Left ventricle myocardium superior (tissue), 1 donor: ENCODE results near the gene CMTR2. TPM values are rescaled to one million over a fixed set of nuclear protein-coding genes. Genes with fewer than 3 reads are reported as not detected.

ENCODE experiments used
- ATAC-seq: fragments of 200-7000 bp; cut with Tn5 transposase; one replicate; pipeline ENCODE4 v1.9.1; 2020; ENCODE audit warnings: mild to moderate bottlenecking, moderate library complexity
- DNase-seq: peaks from one replicate; pipeline ENCODE4 v3.0.0-alpha.2; 2020
- intact Hi-C: fragments of 100-400 bp; cut with micrococcal nuclease; formaldehyde crosslinking; loops from one replicate; pipeline ENCODE4 v1.11.0; 2022
- total RNA-seq: library from RNA; stranded (reverse); fragmentation: NEBNext Ultra II Directional; extraction: Animal tissue kit (Norgen Biotek cat#: 25700); gene quantifications from one replicate; pipeline ENCODE4 v1.2.1, GENCODE V29; 2021
- donor health status: DM: no; HTN: yes; CAD: no; lungs with severe emphysema.

Gene CMTR2
- total RNA-seq, 1 donor from 2014 or later, result 8.5 TPM

- DNase-seq (no peak), ATAC-seq (no peak)
- intact Hi-C loops, result no loop called here
Measured at GRCh38 chr16:71242036-71242435, 47.2 kb downstream of the CMTR2 start.

Other genes starting within 250 kb of the CMTR2 start
- gene HYDIN, start 58.7 kb downstream of the CMTR2 start, total RNA-seq, result 0.82 TPM
- gene CALB2, start 69.3 kb upstream of the CMTR2 start, total RNA-seq, result 1.6 TPM
- gene TLE7, start 152.7 kb upstream of the CMTR2 start, total RNA-seq, result not detected
- gene ZNF23, start 172.8 kb upstream of the CMTR2 start, total RNA-seq, result 5.4 TPM
- 2.0 TPM for gene ZNF19, start 199.9 kb upstream of the CMTR2 start, total RNA-seq
- not detected for gene CHST4, start 237.0 kb upstream of the CMTR2 start, total RNA-seq